OCI-LY1 (cell line): ENCODE data around the gene NAT8.
"Not testable (repeated sequence)": the region's sequence is repeated elsewhere in the genome, so short reads cannot be mapped to it uniquely, and the experiment has no call there.

ENCODE experiments used
- H2AFZ ChIP-seq: fragments of 200-600 bp; sonication (generic), shearing (Covaris generic); 2 replicates; pipeline ENCODE4 v1.6.0; 2014; ENCODE audit warnings: antibody characterized with exemption, mild to moderate bottlenecking, low read length
- H3F3A ChIP-seq: fragments of 200-600 bp; sonication (generic), shearing (Covaris generic); 2 replicates; pipeline ENCODE4 v1.6.0; 2014; ENCODE audit warnings: mild to moderate bottlenecking, antibody characterized with exemption, low read length, moderate library complexity; ENCODE audit not compliant: insufficient read depth
- H3K27ac ChIP-seq: fragments of 200-600 bp; sonication (generic); 2 replicates; pipeline ENCODE4 v1.5.1; 2014; ENCODE audit warnings: low read length, mixed run types, mild to moderate bottlenecking, low read depth; ENCODE audit not compliant: poor library complexity, severe bottlenecking
- H3K27me3 ChIP-seq: fragments of 200-600 bp; sonication (generic); 2 replicates; pipeline ENCODE4 v1.6.0; 2014; ENCODE audit warnings: antibody characterized with exemption, mild to moderate bottlenecking, low read length, moderate library complexity; ENCODE audit not compliant: insufficient read depth
- H3K36me3 ChIP-seq: fragments of 200-600 bp; sonication (generic); 2 replicates; pipeline ENCODE4 v1.6.1; 2014; ENCODE audit warnings: mild to moderate bottlenecking, antibody characterized with exemption, low read length, moderate library complexity, mixed read lengths; ENCODE audit not compliant: insufficient read depth
- H3K4me1 ChIP-seq: fragments of 200-600 bp; sonication (generic); 2 replicates; pipeline ENCODE4 v1.5.1; 2014; ENCODE audit warnings: mild to moderate bottlenecking, low read length, moderate library complexity; ENCODE audit not compliant: insufficient read depth, severe bottlenecking
- H3K4me2 ChIP-seq: fragments of 200-600 bp; sonication (generic), shearing (Covaris generic); 2 replicates; pipeline ENCODE4 v1.6.1; 2014; ENCODE audit warnings: low read length
- H3K4me3 ChIP-seq: fragments of 200-600 bp; sonication (generic); 2 replicates; pipeline ENCODE4 v1.5.1; 2014; ENCODE audit warnings: low read length, low read depth, mild to moderate bottlenecking, mixed read lengths; ENCODE audit not compliant: poor library complexity, severe bottlenecking
- H3K79me2 ChIP-seq: fragments of 200-600 bp; shearing (Covaris generic); 2 replicates; pipeline ENCODE4 v1.6.1; 2016; ENCODE audit warnings: mixed run types, low read length, mixed read lengths; ENCODE audit not compliant: insufficient read depth
- H3K9ac ChIP-seq: fragments of 200-600 bp; sonication (generic), shearing (Covaris generic); 2 replicates; pipeline ENCODE4 v1.6.1; 2014; ENCODE audit warnings: mild to moderate bottlenecking, low read length, mixed read lengths
- H3K9me2 ChIP-seq: fragments of 200-600 bp; sonication (generic), shearing (Covaris generic); 2 replicates; pipeline ENCODE4 v1.6.1; 2014; ENCODE audit warnings: low read depth, mild to moderate bottlenecking, low read length, mixed read lengths
- H3K9me3 ChIP-seq: fragments of 200-600 bp; shearing (Covaris generic); 2 replicates; pipeline ENCODE4 v1.6.1; 2014; ENCODE audit warnings: low read length, mixed read lengths
- H4K20me1 ChIP-seq: fragments of 200-600 bp; sonication (generic), shearing (Covaris generic); 2 replicates; pipeline ENCODE4 v1.6.0; 2016; ENCODE audit warnings: mild to moderate bottlenecking, low read length; ENCODE audit not compliant: insufficient read depth
- CTCF ChIP-seq: fragments of 200-600 bp; sonication (generic), shearing (Covaris generic); IDR thresholded peaks from 2 replicates; pipeline ENCODE4 v1.5.1; 2017; ENCODE audit warnings: mild to moderate bottlenecking, antibody characterized with exemption, low read length, moderate library complexity, mixed read lengths
- EZH2 ChIP-seq: fragments of 200-600 bp; sonication (generic), shearing (Covaris generic); IDR thresholded peaks from 2 replicates; pipeline ENCODE4 v1.8.0; 2017; ENCODE audit warnings: borderline replicate concordance, mixed run types, mild to moderate bottlenecking, antibody characterized with exemption, low read length, moderate library complexity, mixed read lengths

NAT8 gene

GRCh38 chr2:73642338-73643018 is at the start of gene NAT8:
TSS of gene NAT8 (minus strand) at chr2:73642422. CDS start at chr2:73641628, 794 bp downstream.
- H3K4me3 ChIP-seq = no peak within 1 kb of the TSS

GRCh38 chr2:73690372-73691088 is 48.3 kb upstream of the NAT8 start:
- not testable (repeated sequence) for H2AFZ ChIP-seq, H3K36me3 ChIP-seq, H3F3A ChIP-seq, H3K79me2 ChIP-seq, H3K4me2 ChIP-seq, H3K9me3 ChIP-seq, H3K4me3 ChIP-seq, H3K9me2 ChIP-seq, H3K27me3 ChIP-seq, H4K20me1 ChIP-seq, H3K27ac ChIP-seq, H3K4me1 ChIP-seq, H3K9ac ChIP-seq
- TF ChIP-seq CTCF = peak; percentile 51

More at GRCh38 chr2:73642338-73643018, at the start of gene NAT8:
- Histone ChIP-seq H2AFZ (no peak within 1 kb of the TSS), H3K9me2 (no peaks in the 10 kb centered on the region), H3K4me2 (no peak within 1 kb of the TSS), H4K20me1 (no peaks in the 10 kb centered on the region), H3K27me3 (no peaks in the 10 kb centered on the region), H3K27ac (no peak within 1 kb of the TSS), H3K36me3 (no peaks in the 10 kb centered on the region; the same call in 1 of the 2 replicates), H3K9ac (no peak within 1 kb of the TSS), H3F3A (no peaks in the 10 kb centered on the region), H3K9me3 (peaks cover 7% of the 10 kb centered on the region), H3K4me1 (no peaks in the 10 kb centered on the region), H3K79me2 (no peaks in the 10 kb centered on the region)
- TF ChIP-seq CTCF (no peak), EZH2 (no peak)

- not testable (repeated sequence) for H3K27ac ChIP-seq, H3K4me3 ChIP-seq, H2AFZ ChIP-seq, H3K9me2 ChIP-seq, H3K36me3 ChIP-seq, H3K4me2 ChIP-seq, H3K4me1 ChIP-seq, H4K20me1 ChIP-seq, H3K79me2 ChIP-seq, H3F3A ChIP-seq, H3K27me3 ChIP-seq, H3K9me3 ChIP-seq, H3K9ac ChIP-seq
Measured at GRCh38 chr2:73688494-73688893, 46.3 kb upstream of the NAT8 start.
